Right lobe of liver (tissue), 4 donors: Measurements from ENCODE around the gene FCMR.

Experiments
- CTCF ChIP-seq, 4 donors: fragments of 200-600 bp in 3 of 4; fragments of 450-650 bp in 1 of 4; IDR thresholded peaks; one replicate each; pipeline versions ENCODE4 v1.5.1 to v1.8.0; 2016 to 2022; ENCODE audit warnings: antibody characterized with exemption in 4 of 4, mild to moderate bottlenecking in 2 of 4
- POLR2A ChIP-seq: fragments of 450-650 bp; IDR thresholded peaks from one replicate; pipeline ENCODE4 v1.6.1; 2017; ENCODE audit warnings: antibody characterized with exemption, mild to moderate bottlenecking
- donor health status: DM: no; HTN: no; CAD: no.
- donor health status: DM: no; HTN: no; CAD: no.
- donor health status: DM: no; HTN: yes; CAD: no.

- no peak for TF ChIP-seq CTCF (IDR thresholded peaks at IDR 0.05)
- TF ChIP-seq POLR2A = no peak
Observed at GRCh38 chr1:206947255-206947654, 25.5 kb upstream of the FCMR start.
